ENCODE measurements around the gene NCAPD2.

GRCh38 chr12:6567112-6567670 lies 73.3 kb downstream of the NCAPD2 start:
- TF ChIP-seq POLR2A (IDR thresholded peaks at IDR 0.05): no peak
- no peak for TF ChIP-seq CTCF (IDR thresholded peaks at IDR 0.05 in 8 of 11, conservative IDR thresholded peaks at IDR 0.05 in 3 of 11)
- TF ChIP-seq POLR2AphosphoS5 (IDR thresholded peaks at IDR 0.05): no peak

Measured in spleen (tissue), 7 donors.